GM13977 (cell line): ENCODE data around the gene MYL3.

Experiments used
- DNase-seq: peaks from one replicate; pipeline ENCODE4 v3.0.0; 2012; ENCODE audit warnings: low spot score
- in situ Hi-C: fragments of 300-500 bp; cut with MboI; formaldehyde crosslinking; loops from one replicate; pipeline ENCODE4 v1.12.0; 2022; ENCODE audit warnings: low sequenced_read_pairs, low pct_unique_long_range_greater_than_20kb, mixed read lengths, inconsistent platforms; ENCODE audit not compliant: unreplicated experiment
- TF ChIP-seq, protein P1 (sequence below): IDR thresholded peaks from 2 replicates; pipeline ENCODE4 v1.5.1; 2012; ENCODE audit warnings: mild to moderate bottlenecking, control low read depth; ENCODE audit not compliant: insufficient read depth; ENCODE audit errors: extremely low read depth, missing control alignments

MYL3 gene

DNA sequence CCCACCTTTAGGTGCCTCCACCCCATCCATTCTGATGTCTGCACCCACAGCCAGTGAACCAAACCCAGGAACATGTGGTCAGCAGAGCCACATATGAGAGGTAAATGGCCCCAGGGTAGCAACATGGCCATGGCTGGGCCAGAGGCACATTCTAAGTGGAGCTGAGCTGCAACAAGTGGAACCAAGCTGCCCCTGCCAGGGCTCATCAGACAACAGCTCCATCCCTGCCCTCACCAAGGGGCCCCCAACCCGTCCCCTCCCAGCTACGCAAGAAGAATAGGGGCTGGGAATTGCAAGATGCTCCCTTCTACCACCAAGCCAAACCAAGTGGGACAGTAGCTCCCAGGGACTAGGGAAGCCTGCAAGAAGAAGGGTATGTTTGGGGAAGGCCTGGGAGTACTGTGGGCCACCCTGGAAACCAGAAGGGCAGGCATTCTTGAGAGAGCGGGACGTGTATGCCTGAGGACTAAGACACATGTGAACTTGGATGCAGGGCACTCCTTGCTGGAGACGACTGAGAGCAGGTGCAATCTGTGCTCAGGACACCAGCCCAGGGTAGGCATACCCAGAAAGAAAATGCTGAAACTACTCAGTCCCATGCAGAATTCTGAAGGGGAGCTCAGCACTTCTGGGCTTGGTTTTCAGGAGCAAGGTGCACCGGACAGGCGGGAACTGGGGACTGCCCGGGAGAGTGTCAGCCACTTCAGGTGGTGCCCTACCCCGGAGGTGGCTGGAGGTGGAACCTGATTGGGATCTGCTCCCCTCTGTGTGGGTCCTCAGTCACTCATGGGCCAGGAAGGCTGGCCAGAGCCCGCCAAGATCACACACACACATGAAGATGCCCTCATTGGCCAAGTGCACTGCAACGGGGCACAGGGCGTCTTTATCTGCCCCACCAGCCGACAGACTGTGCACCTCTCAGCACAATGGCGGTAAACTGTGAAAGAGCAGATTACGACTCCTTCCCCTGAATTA, 9.5 kb downstream of the MYL3 start:
- in situ Hi-C loops = no loop called here
- no peak for DNase-seq
- TF ChIP-seq, protein P1, sequence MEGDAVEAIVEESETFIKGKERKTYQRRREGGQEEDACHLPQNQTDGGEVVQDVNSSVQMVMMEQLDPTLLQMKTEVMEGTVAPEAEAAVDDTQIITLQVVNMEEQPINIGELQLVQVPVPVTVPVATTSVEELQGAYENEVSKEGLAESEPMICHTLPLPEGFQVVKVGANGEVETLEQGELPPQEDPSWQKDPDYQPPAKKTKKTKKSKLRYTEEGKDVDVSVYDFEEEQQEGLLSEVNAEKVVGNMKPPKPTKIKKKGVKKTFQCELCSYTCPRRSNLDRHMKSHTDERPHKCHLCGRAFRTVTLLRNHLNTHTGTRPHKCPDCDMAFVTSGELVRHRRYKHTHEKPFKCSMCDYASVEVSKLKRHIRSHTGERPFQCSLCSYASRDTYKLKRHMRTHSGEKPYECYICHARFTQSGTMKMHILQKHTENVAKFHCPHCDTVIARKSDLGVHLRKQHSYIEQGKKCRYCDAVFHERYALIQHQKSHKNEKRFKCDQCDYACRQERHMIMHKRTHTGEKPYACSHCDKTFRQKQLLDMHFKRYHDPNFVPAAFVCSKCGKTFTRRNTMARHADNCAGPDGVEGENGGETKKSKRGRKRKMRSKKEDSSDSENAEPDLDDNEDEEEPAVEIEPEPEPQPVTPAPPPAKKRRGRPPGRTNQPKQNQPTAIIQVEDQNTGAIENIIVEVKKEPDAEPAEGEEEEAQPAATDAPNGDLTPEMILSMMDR = no peak

DNA sequence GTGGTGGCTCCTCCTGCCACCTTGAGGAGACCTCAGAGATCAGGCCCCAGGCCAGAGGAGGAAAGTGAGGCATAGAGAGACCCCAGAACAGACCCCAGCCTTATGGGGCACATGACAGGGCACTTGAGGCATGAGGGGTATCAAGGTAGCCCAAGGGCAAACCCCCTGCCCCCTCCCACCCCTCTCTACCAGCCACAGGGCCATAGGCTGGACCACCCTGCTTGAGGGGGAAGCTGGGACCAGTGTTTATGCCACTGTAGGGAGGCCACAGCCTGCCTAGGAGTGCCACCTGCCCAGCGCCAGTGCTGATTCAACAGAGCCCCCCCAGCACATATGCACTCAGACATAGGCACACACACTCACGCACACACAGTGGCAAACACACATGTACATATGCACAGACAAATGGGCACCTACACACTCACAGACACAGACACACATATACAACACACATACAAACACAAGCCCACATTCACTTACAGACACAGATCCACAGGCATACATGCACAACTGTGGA, 10.3 kb downstream of the MYL3 start:
- no peak for DNase-seq
- TF ChIP-seq, protein P1 = no peak
- in situ Hi-C loops = no loop called here

DNA sequence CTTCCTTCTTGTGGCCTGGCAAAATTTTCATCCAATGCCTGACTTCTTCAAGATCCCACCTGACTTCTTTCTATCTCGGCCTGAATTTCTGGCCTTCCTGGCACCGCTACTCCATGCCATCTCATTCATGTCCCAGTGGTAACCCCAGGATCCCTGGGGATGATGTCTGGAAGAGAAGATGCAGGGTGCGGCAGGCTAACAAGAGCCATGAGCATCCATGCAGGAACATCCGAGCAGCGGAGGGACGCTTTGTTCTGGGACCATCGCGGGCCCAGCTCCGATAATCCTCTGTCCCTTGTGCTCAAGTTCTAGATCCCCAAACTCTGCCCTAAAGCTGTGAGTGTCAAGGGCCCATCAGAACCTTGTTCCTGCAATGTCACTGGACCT, 10.9 kb downstream of the MYL3 start:
- TF ChIP-seq, protein P1 = no peak
- in situ Hi-C loops = no loop called here
- DNase-seq = no peak

DNA sequence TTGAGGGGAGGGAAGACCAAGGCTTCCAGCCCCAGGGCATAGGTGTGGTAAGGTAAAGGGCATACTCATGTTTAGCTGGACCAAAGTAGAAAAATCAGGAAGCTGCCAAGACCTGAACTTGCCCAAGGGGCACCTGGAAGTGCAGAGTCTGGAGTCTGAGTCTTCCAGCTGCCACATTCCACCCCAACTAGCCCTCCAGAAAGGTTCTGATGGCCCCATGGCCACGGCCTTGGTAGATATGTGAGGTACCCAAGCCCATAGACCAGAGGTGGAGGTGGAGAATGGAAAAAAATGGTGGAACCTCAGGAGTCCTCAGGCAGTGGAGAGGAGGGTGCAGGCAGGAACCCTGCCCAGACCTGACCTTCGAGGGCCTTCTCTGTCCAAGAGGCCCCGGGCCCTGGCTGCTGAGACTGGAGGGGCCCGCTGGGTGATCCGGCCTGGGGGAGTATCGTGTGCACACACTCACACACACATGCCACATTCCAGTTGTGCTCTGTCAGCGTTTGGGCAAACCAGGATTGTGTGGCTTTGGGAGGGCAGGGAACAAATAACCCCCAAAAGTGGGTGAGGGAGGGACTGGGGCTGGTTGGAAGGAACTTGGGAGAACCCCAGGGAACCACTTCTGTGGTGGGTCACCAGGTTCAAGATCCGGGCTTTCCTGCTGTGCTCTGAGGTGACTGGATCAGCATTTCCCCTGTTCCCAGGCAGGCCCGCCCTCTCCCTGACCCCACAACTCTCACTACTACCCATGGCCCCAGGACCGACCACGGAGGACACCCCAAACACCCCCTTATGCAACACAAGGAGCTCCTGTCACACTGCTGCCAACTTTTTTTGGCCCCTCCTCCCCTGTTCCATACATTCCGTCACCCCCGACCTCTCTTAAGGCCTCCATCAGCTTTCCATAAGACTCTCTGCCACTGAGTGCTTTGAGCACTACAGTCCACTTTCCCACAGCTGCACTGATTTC, 11.6 kb downstream of the MYL3 start:
- TF ChIP-seq, protein P1 = no peak
- no peak for DNase-seq
- in situ Hi-C loops = no loop called here

DNA sequence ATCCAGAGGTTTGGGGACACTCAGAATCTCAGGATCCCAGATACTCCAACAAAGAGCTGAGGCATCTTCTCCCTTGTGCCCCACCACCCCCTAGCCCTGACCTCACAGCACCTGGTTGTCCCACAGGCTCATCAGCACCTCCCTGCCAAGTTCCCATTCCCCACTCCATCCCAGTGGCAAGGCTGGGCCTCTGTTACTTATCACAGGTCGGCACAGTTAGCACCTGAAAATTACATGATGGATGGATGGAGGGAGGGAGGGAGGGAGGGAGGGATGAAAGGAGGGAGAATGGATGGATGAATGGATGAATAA, 12.8 kb downstream of the MYL3 start:
- DNase-seq = no peak
- in situ Hi-C loops = no loop called here
- TF ChIP-seq, protein P1 = no peak

DNA sequence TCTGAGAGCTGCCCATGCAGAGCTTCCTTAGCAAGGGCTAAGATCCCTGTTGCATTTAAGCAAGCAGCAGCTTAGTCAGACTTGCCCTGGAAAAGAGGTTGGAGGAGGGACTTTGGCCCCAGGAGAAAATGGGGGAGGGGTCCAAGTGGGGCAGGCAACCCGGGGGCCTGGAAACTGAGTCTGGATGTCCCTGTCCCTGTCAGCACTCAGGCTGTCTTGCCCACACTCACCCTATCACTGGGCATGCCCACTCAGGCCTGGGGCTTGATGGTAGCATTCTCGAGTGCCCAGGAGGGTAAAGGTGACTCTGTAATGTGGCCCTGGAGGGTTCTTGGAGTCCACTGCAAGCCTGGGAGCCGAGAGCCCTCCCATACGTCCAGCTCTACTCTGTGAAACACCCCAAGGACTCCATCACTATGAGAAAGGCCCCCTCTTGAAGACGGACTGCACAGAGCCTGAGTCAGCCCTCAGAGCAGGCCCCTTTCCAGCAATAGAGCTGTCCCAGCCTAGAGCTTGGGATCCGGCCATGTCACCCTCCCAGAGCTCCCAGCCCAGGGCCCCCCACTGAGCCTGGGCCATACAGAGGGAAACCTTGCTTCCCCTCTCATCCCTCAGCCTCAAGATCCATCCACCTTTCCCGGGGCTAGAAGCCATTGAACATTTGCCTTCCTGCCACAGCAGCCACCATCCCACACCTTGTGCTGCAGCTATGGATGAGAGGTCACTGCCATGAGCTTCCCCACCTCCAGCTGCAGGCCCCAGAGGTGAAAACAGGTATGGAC, 13.4 kb downstream of the MYL3 start:
- no peak for DNase-seq
- in situ Hi-C loops = no loop called here
- TF ChIP-seq, protein P1 = no peak
